CD4-positive, alpha-beta T cell treated with Interleukin-12 subunit alpha and Interleukin-12 subunit beta, for 1 hour (primary cell): ENCODE data around the gene GTSE1.
"Not testable (repeated sequence)": the region's sequence is repeated elsewhere in the genome, so short reads cannot be mapped to it uniquely, and the experiment has no call there.

Source experiments
- DNase-seq: peaks from one replicate; pipeline ENCODE4 v3.0.0-alpha.2; 2020

Gene GTSE1

GRCh38 chr22:46294784-46295183, 1.9 kb upstream of the GTSE1 start:
- no peak for DNase-seq

GRCh38 chr22:46295277-46295971, 1.2 kb upstream of the GTSE1 start:
- DNase-seq: no peak

GRCh38 chr22:46297151-46297812, 612 bp downstream of the GTSE1 start:
- no peak for DNase-seq

- DNase-seq: no peak
These were observed 2.4 kb downstream of the GTSE1 start for GRCh38 chr22:46299101-46299500.

- no peak for DNase-seq
These were observed 3.8 kb downstream of the GTSE1 start for GRCh38 chr22:46300491-46300890.

- no peak for DNase-seq
These were observed 6.8 kb downstream of the GTSE1 start for GRCh38 chr22:46303347-46303965.

- no peak for DNase-seq
These were observed 11.8 kb downstream of the GTSE1 start for GRCh38 chr22:46308283-46308988.

GRCh38 chr22:46309526-46310085, 12.9 kb downstream of the GTSE1 start:
- no peak for DNase-seq

- no peak for DNase-seq
These were observed 15.4 kb downstream of the GTSE1 start for GRCh38 chr22:46312056-46312455.

- not testable (repeated sequence) for DNase-seq
These were observed 16.2 kb downstream of the GTSE1 start for GRCh38 chr22:46312848-46313247.

GRCh38 chr22:46315976-46316375, 19.3 kb downstream of the GTSE1 start:
- DNase-seq: no peak

GRCh38 chr22:46317646-46318045, 21.0 kb downstream of the GTSE1 start:
- no peak for DNase-seq

GRCh38 chr22:46318576-46318975, 21.9 kb downstream of the GTSE1 start:
- no peak for DNase-seq

GRCh38 chr22:46319319-46319718, 22.6 kb downstream of the GTSE1 start:
- DNase-seq: no peak

- DNase-seq: no peak
These were observed 23.6 kb downstream of the GTSE1 start for GRCh38 chr22:46320166-46320710.

- DNase-seq: no peak
These were observed 24.2 kb downstream of the GTSE1 start for GRCh38 chr22:46320716-46321386.

GRCh38 chr22:46322711-46323110, 26.0 kb downstream of the GTSE1 start:
- no peak for DNase-seq

- no peak for DNase-seq
These were observed 26.5 kb downstream of the GTSE1 start for GRCh38 chr22:46323162-46323561.

GRCh38 chr22:46326066-46326680, 29.5 kb downstream of the GTSE1 start:
- DNase-seq: no peak

- DNase-seq: no peak
These were observed 31.2 kb downstream of the GTSE1 start for GRCh38 chr22:46327691-46328465.

- no peak for DNase-seq
These were observed 32.1 kb downstream of the GTSE1 start for GRCh38 chr22:46328797-46329196.
